Brain pericyte (primary cell): ENCODE data around the gene KLHL40.

Source experiments
- DNase-seq: peaks from one replicate; pipeline ENCODE4 v3.0.0-alpha.2; 2012; ENCODE audit warnings: low read depth, low spot score

Gene KLHL40

GRCh38 chr3:42690191-42690590, 4.9 kb downstream of the KLHL40 start:
- DNase-seq, result no peak

DNA sequence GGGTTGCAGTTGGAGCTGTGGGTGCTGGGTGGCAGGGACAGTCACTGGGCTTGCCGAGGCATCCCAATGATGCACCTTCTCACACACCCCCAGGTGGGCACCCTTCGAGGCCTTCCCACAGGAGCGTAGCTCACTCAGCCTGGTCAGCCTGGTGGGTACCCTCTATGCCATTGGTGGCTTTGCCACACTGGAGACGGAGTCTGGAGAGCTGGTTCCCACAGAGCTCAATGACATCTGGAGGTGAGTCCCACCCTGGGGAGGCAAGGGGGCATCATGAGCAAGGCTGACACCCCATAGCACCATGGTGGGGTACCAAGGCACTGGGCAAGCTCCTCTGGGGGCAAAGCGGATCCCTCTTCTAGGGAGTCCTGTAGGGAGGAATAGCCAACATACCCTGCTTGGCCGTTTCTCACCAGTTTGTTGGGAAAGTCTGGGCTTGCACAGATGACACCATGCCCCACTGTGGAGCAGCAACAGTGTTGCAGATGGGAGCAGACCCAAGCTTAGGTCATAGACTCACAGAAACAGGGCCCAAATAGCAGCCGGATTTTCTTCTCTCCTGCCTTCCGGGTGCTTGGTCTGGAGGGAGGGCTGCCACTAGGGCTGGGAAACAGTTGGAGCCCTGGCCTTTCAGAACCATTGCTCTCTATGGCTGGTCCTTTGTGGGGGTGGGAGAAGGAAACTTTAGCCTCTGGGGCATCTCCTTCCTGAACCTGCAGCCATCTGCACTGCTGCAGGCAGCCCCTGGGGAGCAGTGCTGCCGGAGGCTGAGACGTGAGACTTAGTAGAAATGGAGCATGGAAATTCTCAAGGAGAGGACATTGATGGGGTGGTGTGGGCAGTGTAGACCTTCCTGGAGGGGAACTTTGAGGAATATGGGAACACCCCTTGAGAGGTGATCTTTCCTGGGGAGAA, 5.7 kb downstream of the KLHL40 start:
- DNase-seq, result no peak

DNA sequence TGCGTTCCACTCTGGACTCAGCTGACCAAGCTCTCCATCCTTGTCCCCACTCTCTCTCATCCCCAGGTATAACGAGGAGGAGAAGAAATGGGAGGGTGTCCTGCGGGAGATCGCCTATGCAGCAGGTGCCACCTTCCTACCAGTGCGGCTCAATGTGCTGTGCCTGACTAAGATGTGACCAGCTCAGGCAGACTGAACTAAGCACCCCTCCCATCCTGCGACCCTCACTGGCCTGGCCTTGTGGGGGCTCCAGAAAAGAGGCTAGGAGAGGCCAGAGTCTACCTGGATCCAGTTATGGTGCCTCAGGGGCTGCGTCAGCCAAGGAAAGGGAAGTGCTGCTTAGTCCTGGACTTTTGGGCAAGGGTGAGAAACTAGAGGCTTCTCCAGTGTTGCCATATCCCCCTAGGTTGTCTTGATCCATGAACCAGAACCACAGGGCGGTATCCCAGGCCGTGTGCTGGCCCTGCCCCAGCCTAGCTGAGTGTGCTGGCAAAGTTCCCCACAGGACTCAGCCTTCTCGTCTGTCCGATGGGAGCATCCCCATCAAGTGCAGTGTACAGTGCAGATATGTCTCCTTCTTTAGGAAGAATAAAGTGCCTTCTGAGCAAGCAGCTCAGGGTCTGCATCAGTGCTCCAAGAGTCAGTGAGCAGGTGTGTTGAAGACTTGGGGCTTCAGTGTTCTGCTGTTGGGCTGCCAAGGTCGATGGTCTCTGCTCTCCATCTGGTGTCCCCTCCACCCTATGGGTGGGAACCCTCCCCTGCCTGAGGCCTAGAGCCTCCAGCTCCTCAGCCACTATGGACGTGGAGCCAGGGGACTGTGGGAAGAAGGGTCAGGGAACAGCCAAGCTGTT, 6.7 kb downstream of the KLHL40 start:
- no peak for DNase-seq

DNA sequence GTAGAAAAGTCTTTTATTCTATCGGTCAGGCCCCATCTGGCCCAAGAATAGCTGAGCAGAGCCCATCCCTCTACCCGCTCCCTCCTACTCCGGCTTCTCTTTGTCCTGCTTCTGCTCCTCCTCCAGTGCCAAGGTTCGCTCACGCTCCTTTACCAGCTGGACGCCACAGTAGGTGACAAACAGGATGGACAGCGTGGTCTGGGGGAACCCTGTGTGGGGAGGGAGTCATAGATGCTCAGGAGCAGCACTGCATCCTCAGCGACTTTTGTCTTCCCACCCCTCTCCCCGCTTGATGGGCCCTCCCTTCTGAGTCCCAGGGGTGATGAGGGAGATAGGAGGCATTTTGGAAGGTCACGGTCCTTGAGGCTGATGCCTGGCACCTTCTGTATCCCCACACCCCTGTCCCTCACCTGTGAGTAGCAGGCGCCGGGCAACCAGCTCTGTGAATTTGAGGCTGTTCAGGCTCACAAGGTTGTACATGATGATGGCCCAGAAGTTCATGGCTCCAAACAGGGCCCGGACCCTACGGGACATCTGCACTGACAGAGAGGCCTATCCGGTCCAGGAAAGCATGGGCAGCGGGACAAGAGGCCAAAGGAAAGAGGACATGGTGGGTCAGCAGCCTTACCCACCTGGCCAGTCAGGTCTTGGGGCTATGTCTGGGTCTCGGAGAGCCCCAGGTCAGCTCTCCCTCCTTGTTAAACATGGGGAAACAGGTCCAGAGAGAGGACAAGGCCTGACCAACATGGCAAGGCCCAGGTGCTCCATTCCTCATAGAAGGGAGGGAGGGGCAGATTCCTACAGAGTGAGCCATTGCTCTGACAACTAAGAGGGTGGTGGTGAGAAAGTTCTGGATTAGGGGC, 7.6 kb downstream of the KLHL40 start:
- no peak for DNase-seq

- DNase-seq, result no peak
Observed at GRCh38 chr3:42693530-42693930, 8.2 kb downstream of the KLHL40 start.

DNA sequence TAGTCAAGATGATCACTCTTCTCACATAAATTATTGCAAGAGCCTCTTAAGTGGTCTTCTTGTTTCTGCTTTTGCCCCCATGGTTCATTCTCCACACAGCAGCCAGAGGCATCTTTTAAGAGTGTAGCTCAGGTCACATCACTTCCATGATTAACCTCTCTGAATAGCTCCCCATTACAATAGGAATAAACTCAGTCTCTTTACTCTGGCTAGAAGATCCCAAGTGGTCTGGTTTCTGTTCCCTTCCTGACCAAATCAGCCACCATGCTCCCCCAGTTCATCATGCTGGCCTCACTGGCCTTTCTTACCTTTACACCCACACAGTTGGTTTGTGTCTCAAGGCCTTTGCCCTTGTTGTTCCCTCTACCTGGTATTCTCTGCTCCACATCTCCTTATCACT, 9.0 kb downstream of the KLHL40 start:
- DNase-seq, result no peak

DNA sequence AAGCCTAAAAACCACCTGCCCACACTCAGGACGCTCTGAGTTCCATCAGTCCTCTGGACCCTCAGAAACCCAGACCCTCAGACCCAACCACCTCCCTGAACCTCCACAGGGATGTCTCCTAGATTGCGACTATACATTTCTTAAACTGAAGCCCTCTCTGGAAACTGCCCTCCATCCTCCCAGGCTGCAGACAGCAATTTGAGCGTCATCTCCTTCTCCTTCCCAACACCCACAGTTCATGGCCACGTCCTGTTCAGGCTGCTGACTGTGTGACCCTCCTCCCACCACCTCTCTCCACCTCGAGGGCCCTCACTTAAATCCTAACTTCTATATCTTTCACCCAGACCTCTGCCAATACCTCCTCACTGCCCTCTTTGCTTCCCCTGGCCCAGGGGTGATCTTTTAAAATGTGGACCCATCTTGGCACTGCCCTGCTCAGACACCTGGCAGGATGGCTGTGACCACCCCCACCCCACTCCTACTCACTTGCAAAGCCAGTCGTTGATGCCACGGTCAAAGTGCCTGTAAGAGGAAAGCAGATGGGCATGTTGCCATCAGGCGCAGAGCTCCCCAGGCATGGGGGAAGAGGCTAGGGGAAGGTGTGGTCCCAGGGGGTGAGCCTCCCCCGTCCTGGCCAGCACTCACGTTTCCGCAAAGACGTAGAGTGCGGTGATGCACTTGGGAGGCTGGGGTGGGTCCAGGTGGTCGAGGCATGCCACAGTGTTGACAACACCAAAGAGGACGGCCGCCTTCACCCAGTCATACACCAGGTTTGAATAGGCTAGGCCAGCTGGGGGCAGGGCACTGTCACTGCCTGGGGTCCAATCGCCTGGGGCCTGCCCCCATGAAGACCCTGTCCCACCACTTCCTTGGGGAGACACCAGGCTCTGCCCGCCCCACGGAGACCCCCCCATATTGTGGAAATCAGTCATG, 11.3 kb downstream of the KLHL40 start:
- DNase-seq, result no peak

- no peak for DNase-seq
Observed at GRCh38 chr3:42697289-42698051, 12.1 kb downstream of the KLHL40 start.

DNA sequence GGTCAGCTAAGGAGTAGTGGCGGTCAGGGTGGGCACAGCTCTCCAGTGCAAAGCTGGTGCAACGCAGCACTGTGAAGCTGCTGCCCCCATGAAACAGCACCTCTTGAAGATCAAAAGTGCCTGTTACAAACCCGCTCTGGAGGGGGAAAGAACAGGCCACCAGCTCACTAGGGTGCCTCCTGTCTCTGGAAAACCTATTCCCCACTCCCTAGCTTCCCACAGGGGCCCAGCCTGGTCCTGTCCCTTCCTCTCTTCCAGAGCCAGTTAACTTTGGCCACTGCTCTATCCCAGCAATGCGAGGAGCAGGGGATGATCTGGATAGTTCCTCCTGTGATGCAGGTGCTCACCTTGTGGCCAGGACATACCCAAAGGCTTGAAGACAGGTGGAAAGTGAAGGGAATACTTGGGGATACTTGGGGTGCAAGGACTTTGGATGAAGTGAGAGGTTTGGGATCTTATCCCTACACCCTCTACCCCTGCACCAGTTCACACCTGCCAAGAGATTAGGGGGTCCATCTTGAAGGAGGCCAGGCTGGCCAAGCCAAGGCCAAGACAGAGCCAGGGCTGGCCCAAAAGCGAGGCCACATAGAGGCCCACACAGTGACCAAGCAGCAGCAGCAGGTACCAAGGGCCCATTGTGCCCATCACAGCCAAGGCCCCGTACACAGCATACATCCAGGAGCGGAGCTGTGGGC, 13.0 kb downstream of the KLHL40 start:
- no peak for DNase-seq

DNA sequence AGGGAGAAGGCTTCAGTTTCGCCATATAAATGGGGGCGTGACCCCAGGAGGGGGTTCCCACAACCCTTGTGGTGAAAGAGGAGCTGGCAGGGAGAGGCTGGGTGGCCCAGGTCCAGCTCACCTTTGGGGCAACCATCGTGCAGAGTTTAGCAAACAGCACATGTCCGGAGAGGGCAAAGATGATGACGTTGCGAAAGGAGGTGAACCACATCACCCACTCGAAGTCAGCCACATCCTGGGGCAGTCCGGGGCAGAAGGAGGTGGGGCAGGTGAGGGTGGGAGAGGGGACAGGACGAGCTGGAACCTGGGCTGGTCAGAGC, 13.5 kb downstream of the KLHL40 start:
- no peak for DNase-seq

GRCh38 chr3:42699511-42699971, 14.2 kb downstream of the KLHL40 start:
- DNase-seq, result no peak

- no peak for DNase-seq
Observed at GRCh38 chr3:42700366-42701288, 15.3 kb downstream of the KLHL40 start.

DNA sequence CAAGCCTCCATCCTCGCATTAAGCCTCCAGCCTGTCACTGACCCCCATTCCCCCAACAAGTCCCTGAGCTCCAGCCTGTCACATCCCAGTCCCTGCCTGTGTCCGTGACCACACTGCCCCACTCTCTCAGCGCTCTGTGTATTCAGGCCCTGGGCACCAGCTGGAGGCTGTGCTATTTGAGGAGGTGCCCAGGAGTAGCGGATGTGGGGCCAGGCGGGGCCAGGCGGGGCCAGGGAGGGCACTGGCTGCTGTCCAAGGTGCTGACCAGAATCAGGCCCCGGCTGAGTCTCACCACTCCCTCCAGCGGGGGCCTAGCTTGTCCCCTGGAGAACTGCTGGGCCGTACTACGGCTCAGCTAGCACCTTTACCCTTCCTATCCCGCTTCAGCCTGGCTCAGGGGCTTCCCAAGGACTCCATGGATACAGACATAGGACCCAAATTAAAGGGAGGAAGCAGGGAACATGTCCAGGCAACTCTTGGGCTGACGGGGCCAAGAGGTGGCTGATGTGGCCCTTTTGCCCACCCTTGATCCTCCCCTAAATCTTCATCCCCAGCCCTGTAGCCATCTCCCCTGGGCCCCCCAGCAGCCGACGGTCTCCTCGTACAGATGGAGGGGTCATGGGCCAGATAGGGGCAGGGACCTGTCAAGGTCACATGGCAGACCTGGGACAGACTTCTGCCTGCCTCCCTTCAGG, 16.2 kb downstream of the KLHL40 start:
- no peak for DNase-seq

- DNase-seq, result no peak
Observed at GRCh38 chr3:42702066-42702951, 17.0 kb downstream of the KLHL40 start, which contains the start of gene HHATL. Gene HHATL, minus strand, starts transcription at chr3:42702798. Its CDS starts 1,972 bp downstream, at chr3:42700826.

- DNase-seq, result no peak
Observed at GRCh38 chr3:42702982-42703694, 17.8 kb downstream of the KLHL40 start.

DNA sequence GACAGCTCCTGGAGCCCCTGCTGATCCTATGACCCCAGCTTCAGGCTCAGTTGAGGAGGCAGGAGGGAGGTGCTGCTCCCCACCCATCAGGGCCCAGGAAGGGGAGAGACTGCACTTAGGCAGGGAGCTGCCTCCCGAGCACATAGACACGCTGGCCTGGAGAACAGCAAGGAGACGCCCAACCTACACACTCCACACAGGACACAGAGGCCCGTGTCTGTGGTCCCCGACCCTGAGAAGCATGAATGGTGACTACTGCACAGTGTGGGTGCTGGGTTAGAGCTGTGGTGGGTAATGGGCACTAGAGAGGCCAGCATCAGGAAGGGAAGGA, 18.3 kb downstream of the KLHL40 start:
- no peak for DNase-seq
